ENCODE measurements around the gene LPP. TPM values are rescaled to one million over a fixed set of nuclear protein-coding genes. Genes with fewer than 3 reads are reported as not detected.
A peak's percentile ranks its signal among the peaks of the same experiment; 100 is the strongest.

Gene LPP
- total RNA-seq, 6 experiments from 2014 or later: 41.5 to 90.5 (median 69.5) TPM

GRCh38 chr3:188220097-188220788, 66.3 kb downstream of the LPP start:
- TF ChIP-seq CTCF (IDR thresholded peaks at IDR 0.05): no peak
- TF ChIP-seq POLR2A (IDR thresholded peaks at IDR 0.05): no peak
- intact Hi-C loops (cut with DNase I): no loop called here
- Histone ChIP-seq H3K27ac (peak overlapping the region in 2 of 3 donors; percentile 7), H3K36me3 (no peaks in the 10 kb centered on the region), H3K9me3 (no peaks in the 10 kb centered on the region), H3K4me3 (no peak overlapping the region), H3K27me3 (no peaks in the 10 kb centered on the region), H3K4me1 (peaks cover 0 to 25% (median 6%) of the 10 kb centered on the region in 4 donors)
- peak; percentile 8 to 26 (median 10) for ATAC-seq
- 88% methylated on average over 3 of the region's 6 CpGs for WGBS (ENCODE audit: insufficient coverage, low coverage, low lambda C conversion rate, missing lambda C conversion rate)
- no peak for DNase-seq

GRCh38 chr3:188220988-188221818, 67.2 kb downstream of the LPP start:
- no peak overlapping the region for H3K4me3 ChIP-seq
- H3K4me1 ChIP-seq: peaks cover 0 to 25% (median 6%) of the 10 kb centered on the region in 4 donors
- intact Hi-C loops (cut with DNase I): no loop called here
- DNase-seq (no peak), ATAC-seq (peak; percentile 51 to 76 (median 66))
- WGBS (ENCODE audit: insufficient coverage, low coverage, low lambda C conversion rate, missing lambda C conversion rate): 60% methylated on average over 9 of the region's 11 CpGs
- no peaks in the 10 kb centered on the region for H3K36me3 ChIP-seq
- no peaks in the 10 kb centered on the region for H3K27me3 ChIP-seq
- peak overlapping the region in 2 of 3 donors; percentile 7 to 46 for H3K27ac ChIP-seq
- no peaks in the 10 kb centered on the region for H3K9me3 ChIP-seq
- TF ChIP-seq CTCF (IDR thresholded peaks at IDR 0.05) (no peak), POLR2A (IDR thresholded peaks at IDR 0.05) (no peak)

GRCh38 chr3:188223936-188224335, 70.0 kb downstream of the LPP start:
- peaks cover 0 to 25% (median 6%) of the 10 kb centered on the region in 4 donors for H3K4me1 ChIP-seq
- no peak overlapping the region for H3K4me3 ChIP-seq
- H3K27ac ChIP-seq: no peak overlapping the region
- H3K36me3 ChIP-seq: no peaks in the 10 kb centered on the region
- 83% methylated on average over 3 of the region's 3 CpGs for WGBS (ENCODE audit: insufficient coverage, low coverage, low lambda C conversion rate, missing lambda C conversion rate)
- ATAC-seq (peak in 1 of 4 donors; percentile 49), DNase-seq (no peak)
- no peaks in the 10 kb centered on the region for H3K9me3 ChIP-seq
- TF ChIP-seq CTCF (IDR thresholded peaks at IDR 0.05): no peak
- TF ChIP-seq POLR2A (IDR thresholded peaks at IDR 0.05): no peak
- H3K27me3 ChIP-seq: no peaks in the 10 kb centered on the region
- intact Hi-C loops (cut with DNase I): no loop called here

DNA sequence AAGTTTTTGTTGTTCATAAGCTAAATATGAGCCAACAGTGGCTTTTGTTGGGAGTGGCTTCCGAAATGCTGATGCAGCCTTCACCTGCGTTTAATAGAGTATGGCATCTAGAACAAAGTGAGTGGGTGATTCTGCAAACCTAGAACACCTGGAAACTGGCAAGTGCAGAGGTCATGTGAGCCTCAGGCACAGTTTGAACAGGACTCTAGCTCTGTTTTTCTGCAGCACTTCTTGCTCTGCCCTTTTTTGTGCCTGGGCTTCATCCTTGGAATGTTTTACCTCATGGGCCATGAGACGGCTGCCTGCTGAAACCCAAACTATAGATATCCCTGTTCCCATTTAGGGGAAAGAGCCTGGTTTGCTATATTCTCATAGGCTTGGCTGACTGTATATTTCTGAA, 73.5 kb downstream of the LPP start:
- Histone ChIP-seq H3K36me3 (no peaks in the 10 kb centered on the region), H3K4me1 (peaks cover 0 to 10% (median 0%) of the 10 kb centered on the region in 4 donors), H3K27ac (no peak overlapping the region), H3K27me3 (no peaks in the 10 kb centered on the region), H3K9me3 (no peaks in the 10 kb centered on the region), H3K4me3 (no peak overlapping the region)
- TF ChIP-seq POLR2A (IDR thresholded peaks at IDR 0.05): no peak
- no peak for TF ChIP-seq CTCF (IDR thresholded peaks at IDR 0.05)
- intact Hi-C loops (cut with DNase I): no loop called here
- WGBS (ENCODE audit: insufficient coverage, low coverage, low lambda C conversion rate, missing lambda C conversion rate): 92% methylated on average over 2 of the region's 3 CpGs
- DNase-seq (no peak), ATAC-seq (no peak)

Measured in right lobe of liver (tissue), 6 donors.